ENCODE measurements around the gene AKAP7. TPM values are rescaled to one million over a fixed set of nuclear protein-coding genes. Genes with fewer than 3 reads are reported as not detected.

Gene AKAP7
- total RNA-seq, 4 donors from 2014 or later, result 2.2 to 5.7 (median 3.1) TPM

DNA sequence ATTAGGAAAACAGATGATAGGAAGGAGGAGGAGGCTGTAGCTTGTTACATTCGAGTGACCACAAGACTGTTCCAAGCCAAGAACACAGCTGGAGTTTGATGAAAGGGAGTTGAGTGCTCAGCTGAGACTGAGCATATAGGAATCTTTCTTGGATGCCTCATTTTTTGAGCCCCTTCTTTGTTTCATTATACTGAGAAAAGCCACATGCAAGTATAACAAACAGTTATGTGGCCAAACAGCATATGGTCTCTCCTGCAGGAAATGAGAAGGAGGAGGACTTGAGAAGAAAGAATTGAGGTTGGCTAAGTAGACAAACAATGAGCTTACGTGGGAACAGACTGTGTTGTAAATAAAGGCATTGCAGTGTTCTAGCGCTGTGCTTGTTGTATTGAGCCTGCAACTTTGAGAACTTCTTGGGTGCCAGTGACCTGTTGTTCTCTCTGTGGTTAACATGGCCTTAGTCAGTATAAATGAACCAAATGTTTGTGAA lies 78.3 kb downstream of the AKAP7 start:
- intact Hi-C loops (cut with DNase I; ENCODE audit: low total_unique reads), result no loop called here
- TF ChIP-seq, protein P1, sequence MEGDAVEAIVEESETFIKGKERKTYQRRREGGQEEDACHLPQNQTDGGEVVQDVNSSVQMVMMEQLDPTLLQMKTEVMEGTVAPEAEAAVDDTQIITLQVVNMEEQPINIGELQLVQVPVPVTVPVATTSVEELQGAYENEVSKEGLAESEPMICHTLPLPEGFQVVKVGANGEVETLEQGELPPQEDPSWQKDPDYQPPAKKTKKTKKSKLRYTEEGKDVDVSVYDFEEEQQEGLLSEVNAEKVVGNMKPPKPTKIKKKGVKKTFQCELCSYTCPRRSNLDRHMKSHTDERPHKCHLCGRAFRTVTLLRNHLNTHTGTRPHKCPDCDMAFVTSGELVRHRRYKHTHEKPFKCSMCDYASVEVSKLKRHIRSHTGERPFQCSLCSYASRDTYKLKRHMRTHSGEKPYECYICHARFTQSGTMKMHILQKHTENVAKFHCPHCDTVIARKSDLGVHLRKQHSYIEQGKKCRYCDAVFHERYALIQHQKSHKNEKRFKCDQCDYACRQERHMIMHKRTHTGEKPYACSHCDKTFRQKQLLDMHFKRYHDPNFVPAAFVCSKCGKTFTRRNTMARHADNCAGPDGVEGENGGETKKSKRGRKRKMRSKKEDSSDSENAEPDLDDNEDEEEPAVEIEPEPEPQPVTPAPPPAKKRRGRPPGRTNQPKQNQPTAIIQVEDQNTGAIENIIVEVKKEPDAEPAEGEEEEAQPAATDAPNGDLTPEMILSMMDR (IDR thresholded peaks at IDR 0.05), result no peak
- no peak for TF ChIP-seq POLR2A (IDR thresholded peaks at IDR 0.05)
- WGBS, 2 donors, result 56 to 63% methylated on average over 3 of the region's 3 CpGs
- no peak overlapping the region for H3K4me3 ChIP-seq (ENCODE audit: low read depth, poor library complexity, severe bottlenecking)
- no peak for DNase-seq (ENCODE audit: low spot score in 2 of 2)

DNA sequence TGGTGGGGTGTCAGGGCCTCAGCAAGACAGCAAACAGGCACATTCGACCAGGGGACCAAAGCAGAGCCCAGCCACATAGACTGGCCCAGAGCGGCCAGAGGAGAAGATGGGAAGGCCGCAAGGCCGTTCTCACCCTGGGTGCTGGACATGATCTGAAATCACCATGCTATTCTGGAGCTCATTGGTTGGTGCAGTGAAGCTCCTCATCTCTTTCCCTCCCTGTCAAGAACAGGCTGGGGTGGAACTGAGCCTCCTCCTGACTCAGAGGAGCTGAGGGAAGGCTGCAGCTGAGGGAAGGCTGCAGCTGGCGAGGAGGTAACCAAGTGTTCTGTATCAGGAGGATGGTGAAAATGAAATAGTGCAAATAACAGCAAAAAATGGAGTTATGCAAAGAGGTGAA lies 80.0 kb downstream of the AKAP7 start:
- no peak overlapping the region for H3K4me3 ChIP-seq (ENCODE audit: low read depth, poor library complexity, severe bottlenecking)
- 98 to 99% methylated on average over 5 of the region's 5 CpGs for WGBS, 2 donors
- TF ChIP-seq, protein P1 (IDR thresholded peaks at IDR 0.05), result no peak
- no peak for TF ChIP-seq POLR2A (IDR thresholded peaks at IDR 0.05)
- no peak for DNase-seq (ENCODE audit: low spot score in 2 of 2)
- intact Hi-C loops (cut with DNase I; ENCODE audit: low total_unique reads), result no loop called here

DNA sequence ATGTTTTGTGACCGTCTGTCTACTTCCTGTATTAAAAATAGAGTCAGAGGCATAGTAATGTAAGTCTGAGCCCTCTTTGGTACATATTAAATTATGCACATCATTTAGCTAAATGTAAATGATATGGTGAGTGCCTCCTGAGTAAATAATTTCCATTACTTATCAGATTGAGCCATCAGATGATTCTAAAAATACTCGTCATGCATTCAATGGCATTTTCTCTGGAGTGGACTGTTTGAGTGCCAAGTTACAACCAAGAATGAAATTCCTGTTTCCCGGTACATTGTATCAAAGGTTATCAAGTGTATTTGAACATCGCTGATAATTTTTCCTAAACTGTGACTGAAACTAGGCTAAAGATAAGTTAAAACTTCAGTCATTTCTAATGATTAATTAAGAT lies 81.0 kb downstream of the AKAP7 start:
- TF ChIP-seq, protein P1 (IDR thresholded peaks at IDR 0.05), result no peak
- TF ChIP-seq POLR2A (IDR thresholded peaks at IDR 0.05), result no peak
- no peak for DNase-seq (ENCODE audit: low spot score in 2 of 2)
- WGBS, 2 donors, result 71 to 77% methylated on average over 4 of the region's 4 CpGs
- no peak overlapping the region for H3K4me3 ChIP-seq (ENCODE audit: low read depth, poor library complexity, severe bottlenecking)
- intact Hi-C loops (cut with DNase I; ENCODE audit: low total_unique reads), result no loop called here

DNA sequence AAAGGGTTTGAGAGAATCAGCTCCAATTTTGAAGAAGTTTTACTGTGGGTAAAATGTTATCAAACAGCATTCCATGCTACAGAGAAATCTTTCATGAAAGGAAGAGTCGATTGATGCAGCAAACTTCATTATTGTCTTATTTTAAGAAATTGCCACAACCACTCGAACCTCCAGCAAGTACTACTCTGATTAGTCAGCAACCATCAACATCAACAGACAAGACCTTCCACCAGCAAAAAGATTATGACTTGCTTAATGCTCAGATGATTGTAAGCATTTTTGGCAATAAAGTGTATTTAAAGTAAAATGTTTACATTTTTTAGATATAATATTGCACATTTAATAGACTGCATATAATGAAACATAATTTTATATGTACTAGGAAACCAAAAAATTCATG lies 87.5 kb downstream of the AKAP7 start:
- TF ChIP-seq, protein P1 (IDR thresholded peaks at IDR 0.05), result no peak
- no peak for TF ChIP-seq POLR2A (IDR thresholded peaks at IDR 0.05)
- intact Hi-C loops (cut with DNase I; ENCODE audit: low total_unique reads), result no loop called here
- no peak overlapping the region for H3K4me3 ChIP-seq (ENCODE audit: low read depth, poor library complexity, severe bottlenecking)
- WGBS, 2 donors, result 94 to 96% methylated on average over 2 of the region's 2 CpGs
- DNase-seq (ENCODE audit: low spot score in 2 of 2), result no peak

DNA sequence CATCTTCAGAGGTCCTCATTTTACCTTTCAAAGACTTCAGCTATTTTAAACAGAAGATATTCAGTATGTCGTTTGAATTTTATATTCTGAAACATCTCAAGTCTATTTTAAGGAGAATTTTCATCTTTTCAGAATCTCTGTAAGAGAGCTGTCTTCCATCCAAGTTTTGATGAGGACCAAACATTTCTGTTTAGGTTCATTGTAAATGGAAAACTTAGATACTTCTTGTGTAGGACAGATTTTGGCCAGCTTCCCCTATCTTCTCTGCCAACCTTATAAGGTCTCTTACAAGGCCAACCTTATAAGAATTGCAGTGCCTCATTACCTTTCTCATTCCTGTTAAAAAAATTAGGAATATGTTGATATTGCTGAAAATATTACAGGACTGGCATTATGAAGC lies 88.1 kb downstream of the AKAP7 start:
- H3K4me3 ChIP-seq (ENCODE audit: low read depth, poor library complexity, severe bottlenecking), result no peak overlapping the region
- DNase-seq (ENCODE audit: low spot score in 2 of 2), result no peak
- intact Hi-C loops (cut with DNase I; ENCODE audit: low total_unique reads), result no loop called here
- TF ChIP-seq, protein P1 (IDR thresholded peaks at IDR 0.05), result no peak
- WGBS, 2 donors, result 67 to 72% methylated on average over 1 of the region's 1 CpG

DNA sequence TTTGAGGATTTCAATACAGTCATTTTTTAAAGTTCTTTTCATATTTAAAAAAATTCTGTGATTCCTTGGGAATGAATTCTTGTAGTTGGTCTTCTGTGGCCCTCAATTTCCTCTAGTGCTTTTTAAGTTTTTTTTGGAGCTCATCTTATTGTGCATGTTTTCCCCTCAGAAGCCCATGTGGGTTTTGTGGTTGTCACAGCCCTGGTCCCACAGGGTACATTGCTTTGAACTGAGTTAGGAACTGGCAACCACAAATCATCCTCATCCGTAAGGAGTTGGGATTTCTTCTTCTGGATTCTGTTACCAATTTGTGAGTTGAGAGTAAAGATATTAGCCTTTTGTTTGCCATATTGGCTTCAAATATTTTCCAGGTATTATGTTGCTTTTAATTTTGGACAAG lies 89.9 kb downstream of the AKAP7 start:
- no peak for TF ChIP-seq POLR2A (IDR thresholded peaks at IDR 0.05)
- TF ChIP-seq, protein P1 (IDR thresholded peaks at IDR 0.05), result no peak
- intact Hi-C loops (cut with DNase I; ENCODE audit: low total_unique reads), result no loop called here
- no peak overlapping the region for H3K4me3 ChIP-seq (ENCODE audit: low read depth, poor library complexity, severe bottlenecking)
- DNase-seq (ENCODE audit: low spot score in 2 of 2), result no peak
- WGBS, 2 donors, result 75 to 78% methylated on average over 1 of the region's 1 CpG

Data from lower leg skin (tissue), 4 donors.